HepG2 (cell line): ENCODE results near the gene CCDC57.

Experiments used
- ELF1 ChIP-seq: sonication (generic); formaldehyde crosslinking; IDR thresholded peaks from 2 replicates; pipeline ENCODE4 v1.4.0; 2020; ENCODE audit warnings: missing genetic modification reagents
- SRSF1 ChIP-seq: fragments of 200-400 bp; formaldehyde crosslinking; optimal IDR thresholded peaks from 2 replicates; pipeline ENCODE3; 2017; ENCODE audit warnings: mild to moderate bottlenecking, low read depth, low read length, moderate library complexity
- ZBTB46 ChIP-seq: sonication (generic); formaldehyde crosslinking; IDR thresholded peaks from 2 replicates; pipeline ENCODE4 v1.4.0; 2020; ENCODE audit warnings: mild to moderate bottlenecking, missing genetic modification reagents, borderline replicate concordance
- ZNF691 ChIP-seq: sonication (generic); formaldehyde crosslinking; IDR thresholded peaks from 2 replicates; pipeline ENCODE4 v1.4.0; 2020; ENCODE audit warnings: missing genetic modification reagents, low read depth, mild to moderate bottlenecking, borderline replicate concordance
- TF ChIP-seq, protein P1 (sequence below): sonication (generic); formaldehyde crosslinking; IDR thresholded peaks from 2 replicates; pipeline ENCODE4 v1.8.0; 2022; ENCODE audit warnings: missing genetic modification reagents, mild to moderate bottlenecking, moderate library complexity, borderline replicate concordance

DNA sequence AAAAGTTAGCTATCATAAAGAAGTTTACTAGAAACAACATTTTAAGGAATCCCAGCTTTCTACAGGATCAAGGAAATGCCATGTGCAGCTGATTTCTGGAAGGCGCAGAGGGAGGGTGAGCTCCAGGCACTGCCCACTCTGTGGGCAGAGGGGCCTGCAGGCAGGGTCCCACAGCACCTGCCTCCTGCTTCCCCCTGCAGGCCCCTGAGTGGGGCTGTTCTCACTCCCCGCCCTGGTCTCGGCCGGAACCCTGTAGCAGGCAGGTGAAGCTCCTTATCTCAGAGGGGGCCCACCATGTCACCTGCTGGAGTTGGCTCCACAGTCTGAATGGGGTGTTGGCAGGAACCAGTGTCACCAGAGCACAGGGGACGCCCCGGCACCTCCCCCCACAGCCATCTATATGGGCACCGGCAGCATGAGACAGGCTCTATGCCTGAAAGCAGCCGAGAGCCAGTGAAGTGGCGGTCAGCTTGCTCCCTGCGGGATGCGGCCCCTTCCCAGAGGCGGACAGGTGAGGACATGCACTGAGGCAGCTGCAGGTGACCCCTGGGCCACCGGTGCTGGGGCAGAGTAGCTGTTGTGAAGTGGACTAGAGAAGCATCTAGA, 67.0 kb downstream of the CCDC57 start:
- no peak for TF ChIP-seq ZNF691
- TF ChIP-seq ELF1 (CRISPR knock-in tag): no peak
- TF ChIP-seq SRSF1: no peak
- TF ChIP-seq ZBTB46 (CRISPR knock-in tag): no peak
- TF ChIP-seq, protein P1, sequence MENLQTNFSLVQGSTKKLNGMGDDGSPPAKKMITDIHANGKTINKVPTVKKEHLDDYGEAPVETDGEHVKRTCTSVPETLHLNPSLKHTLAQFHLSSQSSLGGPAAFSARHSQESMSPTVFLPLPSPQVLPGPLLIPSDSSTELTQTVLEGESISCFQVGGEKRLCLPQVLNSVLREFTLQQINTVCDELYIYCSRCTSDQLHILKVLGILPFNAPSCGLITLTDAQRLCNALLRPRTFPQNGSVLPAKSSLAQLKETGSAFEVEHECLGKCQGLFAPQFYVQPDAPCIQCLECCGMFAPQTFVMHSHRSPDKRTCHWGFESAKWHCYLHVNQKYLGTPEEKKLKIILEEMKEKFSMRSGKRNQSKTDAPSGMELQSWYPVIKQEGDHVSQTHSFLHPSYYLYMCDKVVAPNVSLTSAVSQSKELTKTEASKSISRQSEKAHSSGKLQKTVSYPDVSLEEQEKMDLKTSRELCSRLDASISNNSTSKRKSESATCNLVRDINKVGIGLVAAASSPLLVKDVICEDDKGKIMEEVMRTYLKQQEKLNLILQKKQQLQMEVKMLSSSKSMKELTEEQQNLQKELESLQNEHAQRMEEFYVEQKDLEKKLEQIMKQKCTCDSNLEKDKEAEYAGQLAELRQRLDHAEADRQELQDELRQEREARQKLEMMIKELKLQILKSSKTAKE (CRISPR knock-in tag): no peak
